ENCODE measurements around the gene IRX4. TPM values are rescaled to one million over a fixed set of nuclear protein-coding genes. Genes with fewer than 3 reads are reported as not detected.

IRX4 gene
- total RNA-seq, 1 experiment from 2014 or later: 0.26 TPM

DNA sequence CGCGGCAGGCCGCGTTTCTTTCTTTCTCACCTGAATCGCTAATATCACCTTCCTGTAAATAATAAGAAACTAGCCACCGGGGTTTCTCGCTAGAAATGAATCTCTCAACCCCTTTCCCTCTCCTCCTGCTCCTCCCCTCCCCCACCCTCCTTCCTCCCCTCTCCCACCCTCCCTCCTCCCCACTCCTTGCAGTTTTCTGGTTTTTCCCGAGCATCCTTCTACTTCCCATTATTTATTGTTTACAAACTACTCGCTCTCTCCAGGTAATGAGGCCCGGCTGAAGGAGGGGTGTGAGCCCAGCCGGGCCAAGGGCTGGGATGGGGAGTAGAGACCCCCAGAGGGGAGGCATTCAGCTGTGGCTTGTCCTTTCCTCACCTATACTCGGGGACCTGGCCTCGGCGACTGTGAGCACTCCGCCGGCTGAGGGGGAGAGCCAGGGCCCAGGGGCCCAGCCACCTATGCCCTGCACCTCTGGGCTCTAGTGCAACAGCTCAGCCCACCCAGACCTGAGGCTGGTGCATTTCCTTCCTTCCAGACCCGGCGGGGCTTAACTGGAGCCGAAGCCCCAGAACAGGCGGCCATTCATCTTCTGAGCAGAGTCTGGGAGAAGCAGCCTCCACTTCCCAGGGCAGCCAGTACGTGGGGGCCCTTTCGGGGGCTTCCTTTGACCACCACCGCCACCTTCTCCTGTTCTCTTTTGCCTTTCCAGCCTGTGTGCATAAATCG lies 2.1 kb upstream of the IRX4 start:
- DNase-seq (ENCODE audit: low read depth, low spot score): no peak
- in situ Hi-C loops (cut with HindIII; ENCODE audit: low pct_unique_long_range_greater_than_20kb, low sequenced_read_pairs): no loop called here

GRCh38 chr5:1883925-1884677 lies 1.4 kb upstream of the IRX4 start:
- in situ Hi-C loops (cut with HindIII; ENCODE audit: low pct_unique_long_range_greater_than_20kb, low sequenced_read_pairs): no loop called here
- DNase-seq (ENCODE audit: low read depth, low spot score): no peak

- in situ Hi-C loops (cut with HindIII; ENCODE audit: low pct_unique_long_range_greater_than_20kb, low sequenced_read_pairs): no loop called here
- no peak for DNase-seq (ENCODE audit: low read depth, low spot score)
Observed at GRCh38 chr5:1883120-1883924, 597 bp upstream of the IRX4 start.

DNA sequence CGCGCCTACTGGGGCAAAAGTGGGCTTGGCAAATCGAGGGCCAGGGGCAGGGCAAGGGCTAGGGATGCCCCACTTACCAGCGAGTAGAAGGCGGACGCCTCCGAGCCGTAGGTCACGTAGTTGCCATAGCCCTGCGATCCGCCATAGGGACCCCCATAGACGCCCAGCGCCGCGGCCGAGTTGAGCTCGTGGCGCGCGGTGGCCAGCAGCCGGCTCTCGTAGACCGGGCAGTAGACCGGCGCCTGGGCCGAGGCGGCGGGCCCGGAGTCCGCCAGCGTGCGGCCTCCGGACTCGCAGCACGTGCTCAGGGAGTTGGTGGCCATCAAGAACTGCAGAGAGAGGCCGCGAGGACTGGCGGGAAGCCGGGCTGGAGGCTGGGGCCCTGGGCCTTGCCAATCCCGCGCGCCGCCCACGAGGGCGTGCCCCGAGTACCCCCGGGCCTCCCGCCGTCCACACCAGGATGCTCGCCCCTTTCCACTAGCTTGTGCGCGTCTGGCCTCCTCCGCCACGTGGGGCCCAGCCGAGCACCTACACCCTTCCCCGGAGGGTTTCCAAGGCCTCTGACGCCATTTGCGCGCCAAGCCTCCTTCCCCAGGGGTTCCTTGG lies 891 bp downstream of the IRX4 start:
- no peak for DNase-seq (ENCODE audit: low read depth, low spot score)
- in situ Hi-C loops (cut with HindIII; ENCODE audit: low pct_unique_long_range_greater_than_20kb, low sequenced_read_pairs): no loop called here

DNA sequence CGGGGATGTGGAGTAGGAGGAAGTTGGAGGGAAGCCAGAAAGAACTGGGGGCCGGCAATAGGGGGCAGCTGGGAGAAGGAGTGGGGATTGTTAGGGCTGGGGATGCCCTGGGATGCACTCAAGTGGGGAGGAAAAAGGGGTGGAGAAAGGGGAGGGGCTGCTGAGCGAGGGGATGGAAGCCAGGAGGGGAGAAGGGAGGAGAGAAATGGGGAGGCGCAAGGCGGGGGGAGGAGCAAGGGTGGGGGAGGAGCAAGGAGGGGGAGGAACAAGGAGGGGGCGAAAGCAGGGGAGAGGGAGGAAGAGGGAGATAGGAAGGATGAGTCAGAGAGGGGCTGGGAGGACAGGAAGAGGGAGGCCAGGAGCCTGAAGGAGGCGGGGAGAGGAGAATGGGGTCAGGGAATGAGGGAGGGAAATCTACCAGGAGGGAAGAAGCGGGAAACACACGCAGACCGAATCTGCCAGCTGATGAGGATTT lies 1.6 kb downstream of the IRX4 start:
- in situ Hi-C loops (cut with HindIII; ENCODE audit: low pct_unique_long_range_greater_than_20kb, low sequenced_read_pairs): no loop called here
- DNase-seq (ENCODE audit: low read depth, low spot score): peak; percentile 44

GRCh38 chr5:1880377-1881025 lies 2.2 kb downstream of the IRX4 start:
- in situ Hi-C loops (cut with HindIII; ENCODE audit: low pct_unique_long_range_greater_than_20kb, low sequenced_read_pairs): no loop called here
- DNase-seq (ENCODE audit: low read depth, low spot score): no peak

GRCh38 chr5:1879292-1880263 lies 3.1 kb downstream of the IRX4 start:
- in situ Hi-C loops (cut with HindIII; ENCODE audit: low pct_unique_long_range_greater_than_20kb, low sequenced_read_pairs): no loop called here
- no peak for DNase-seq (ENCODE audit: low read depth, low spot score)

DNA sequence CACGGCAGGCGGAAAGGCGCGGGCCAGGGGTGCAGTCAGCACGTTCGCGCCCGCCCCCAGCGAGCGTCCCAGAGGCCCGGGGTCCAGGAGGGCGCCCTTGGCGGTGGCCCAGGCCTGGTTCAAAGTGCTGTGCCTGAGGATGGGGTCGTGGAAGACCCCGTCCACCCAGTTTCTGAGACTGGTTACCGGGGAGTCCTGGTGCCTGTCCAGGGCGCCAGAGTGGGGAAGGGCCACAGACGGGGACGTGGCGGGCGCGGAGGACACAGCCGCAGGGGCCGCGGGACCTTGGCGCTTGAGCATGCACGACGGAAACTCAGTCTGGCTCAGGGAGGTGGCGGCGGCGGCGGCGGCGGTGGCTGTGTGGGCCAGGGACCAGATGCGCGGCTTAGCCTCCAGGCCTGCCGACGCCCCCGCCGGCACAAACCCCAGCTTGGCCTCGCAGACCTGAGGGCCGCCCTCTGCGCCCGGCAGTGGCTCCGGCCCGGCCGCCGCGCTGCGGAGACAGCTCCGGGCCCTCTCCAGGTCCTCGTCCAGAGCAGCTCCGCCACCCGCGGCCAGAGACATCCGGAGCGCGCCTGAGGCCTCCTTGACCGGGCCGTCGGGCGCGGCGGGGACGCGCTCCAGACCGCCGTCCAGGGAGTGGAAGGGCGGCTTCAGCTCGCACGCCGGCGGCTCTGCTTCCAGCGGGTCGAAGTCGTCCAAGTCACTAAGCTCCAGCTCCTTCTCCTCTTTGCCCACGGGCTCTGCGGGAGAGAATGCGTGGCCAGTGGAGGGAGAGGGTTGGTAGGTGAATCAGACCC lies 4.5 kb downstream of the IRX4 start:
- in situ Hi-C loops (cut with HindIII; ENCODE audit: low pct_unique_long_range_greater_than_20kb, low sequenced_read_pairs): no loop called here
- no peak for DNase-seq (ENCODE audit: low read depth, low spot score)

DNA sequence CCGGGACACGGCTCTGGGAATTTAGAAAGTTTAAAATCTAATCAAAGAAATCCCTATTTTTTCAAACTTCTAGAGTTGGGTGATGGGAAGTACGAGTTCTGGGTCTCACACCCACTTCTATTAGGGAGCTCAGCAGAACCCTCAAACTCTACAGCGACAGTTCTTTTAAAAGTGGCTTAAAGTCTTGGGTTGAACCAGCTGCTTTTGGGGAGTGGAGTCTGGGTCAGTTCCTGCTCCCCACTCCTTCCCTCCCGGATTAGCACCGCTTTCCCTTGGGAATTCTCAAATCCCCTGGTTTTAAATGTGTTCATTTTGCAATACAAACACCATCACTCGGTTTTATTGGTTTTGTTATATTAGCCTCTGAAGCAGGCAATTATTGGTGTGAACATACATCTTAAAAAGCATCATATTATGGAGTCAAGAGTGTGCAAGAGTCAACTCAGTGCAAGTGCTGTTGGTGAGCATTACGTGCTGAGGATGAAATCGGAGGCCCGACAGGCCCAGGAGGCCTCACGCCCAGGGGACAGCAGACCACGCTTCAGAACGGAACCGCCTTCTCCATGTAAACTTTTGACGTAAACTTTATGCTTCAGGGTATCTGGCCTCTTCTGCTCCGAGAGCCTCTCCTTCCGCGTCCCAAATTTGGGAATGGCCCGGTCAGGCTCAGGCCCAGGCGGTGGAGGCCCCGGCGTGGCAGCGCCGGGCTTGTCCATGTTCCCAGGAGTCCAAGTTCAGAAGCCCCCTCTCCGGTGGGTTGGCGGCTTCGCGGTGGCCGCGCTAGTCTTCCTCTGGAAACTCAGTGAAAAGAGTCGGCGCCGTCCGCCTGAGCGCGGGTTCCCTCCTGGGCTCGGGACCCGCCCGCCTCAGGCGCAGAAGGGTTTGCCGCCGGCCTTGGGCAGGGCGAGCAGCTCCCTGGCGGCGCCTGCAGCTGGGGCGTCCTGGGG lies 5.3 kb downstream of the IRX4 start:
- no peak for DNase-seq (ENCODE audit: low read depth, low spot score)
- in situ Hi-C loops (cut with HindIII; ENCODE audit: low pct_unique_long_range_greater_than_20kb, low sequenced_read_pairs): no loop called here

GRCh38 chr5:1876660-1877064 lies 6.1 kb downstream of the IRX4 start:
- in situ Hi-C loops (cut with HindIII; ENCODE audit: low pct_unique_long_range_greater_than_20kb, low sequenced_read_pairs): no loop called here
- no peak for DNase-seq (ENCODE audit: low read depth, low spot score)

GRCh38 chr5:1875843-1876659 lies 6.7 kb downstream of the IRX4 start:
- in situ Hi-C loops (cut with HindIII; ENCODE audit: low pct_unique_long_range_greater_than_20kb, low sequenced_read_pairs): no loop called here
- no peak for DNase-seq (ENCODE audit: low read depth, low spot score)

DNA sequence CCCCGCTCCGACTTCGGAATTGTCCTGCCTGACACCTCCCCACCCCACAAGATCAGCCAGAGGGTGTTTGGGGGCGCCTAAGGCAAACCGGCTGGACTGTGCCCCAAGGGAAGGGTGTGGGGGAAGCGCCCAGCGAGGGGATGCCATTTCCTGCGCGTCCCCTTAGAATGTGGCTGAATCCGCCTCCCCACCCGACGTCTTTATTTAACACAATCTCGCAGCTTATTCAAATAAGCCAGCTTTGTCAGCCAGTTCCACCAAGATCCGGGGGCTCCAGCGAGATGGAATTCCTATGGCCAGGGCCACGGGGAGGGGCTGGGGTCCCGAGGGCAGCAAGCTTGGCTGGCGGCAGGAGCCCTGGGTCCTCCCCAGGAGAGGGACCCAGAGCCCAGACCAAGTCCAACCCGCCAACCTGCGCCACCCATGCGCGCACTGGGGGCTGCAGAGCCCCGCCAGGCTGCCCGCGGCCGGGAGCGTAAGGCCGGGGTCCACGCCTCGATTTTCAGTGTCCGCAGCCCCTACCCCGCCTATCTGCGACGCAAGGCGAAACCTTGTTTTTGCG lies 7.4 kb downstream of the IRX4 start:
- in situ Hi-C loops (cut with HindIII; ENCODE audit: low pct_unique_long_range_greater_than_20kb, low sequenced_read_pairs): no loop called here
- no peak for DNase-seq (ENCODE audit: low read depth, low spot score)

GRCh38 chr5:1874771-1875220 lies 7.9 kb downstream of the IRX4 start:
- no peak for DNase-seq (ENCODE audit: low read depth, low spot score)
- in situ Hi-C loops (cut with HindIII; ENCODE audit: low pct_unique_long_range_greater_than_20kb, low sequenced_read_pairs): no loop called here

GRCh38 chr5:1874348-1874747 lies 8.4 kb downstream of the IRX4 start:
- no peak for DNase-seq (ENCODE audit: low read depth, low spot score)
- in situ Hi-C loops (cut with HindIII; ENCODE audit: low pct_unique_long_range_greater_than_20kb, low sequenced_read_pairs): no loop called here

Measured in SK-MEL-5 (cell line).